GM18907 (cell line): ENCODE results near the gene CORO1C.
"Not testable (repeated sequence)": the region's sequence is repeated elsewhere in the genome, so short reads cannot be mapped to it uniquely, and the experiment has no call there.

Experiments used
- ATAC-seq: cut with Tn5 transposase; IDR thresholded peaks from one replicate; pipeline ENCODE4 v1.9.1; 2021; ENCODE audit warnings: mild to moderate bottlenecking, moderate library complexity; ENCODE audit not compliant: unreplicated experiment

The CORO1C gene

DNA sequence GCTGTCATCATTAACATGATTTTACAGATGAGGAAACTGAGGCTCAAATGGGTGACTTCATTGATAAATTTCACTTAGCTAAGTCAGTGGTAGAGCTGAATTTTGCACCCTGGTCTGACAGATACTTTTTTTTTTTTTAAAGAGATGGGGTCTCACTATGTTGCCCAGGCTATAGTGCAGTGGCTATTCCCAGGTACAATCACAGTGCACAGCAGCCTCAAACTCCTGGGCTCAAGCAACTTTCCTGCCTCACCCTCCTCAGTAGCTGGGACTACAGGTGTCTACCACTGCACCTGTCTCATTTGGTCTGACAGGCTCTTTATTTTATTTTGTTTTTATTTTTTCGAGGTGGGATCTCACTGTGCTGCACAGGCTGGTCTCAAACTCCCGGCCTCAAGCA lies 24.2 kb upstream of the CORO1C start:
- ATAC-seq = no peak

DNA sequence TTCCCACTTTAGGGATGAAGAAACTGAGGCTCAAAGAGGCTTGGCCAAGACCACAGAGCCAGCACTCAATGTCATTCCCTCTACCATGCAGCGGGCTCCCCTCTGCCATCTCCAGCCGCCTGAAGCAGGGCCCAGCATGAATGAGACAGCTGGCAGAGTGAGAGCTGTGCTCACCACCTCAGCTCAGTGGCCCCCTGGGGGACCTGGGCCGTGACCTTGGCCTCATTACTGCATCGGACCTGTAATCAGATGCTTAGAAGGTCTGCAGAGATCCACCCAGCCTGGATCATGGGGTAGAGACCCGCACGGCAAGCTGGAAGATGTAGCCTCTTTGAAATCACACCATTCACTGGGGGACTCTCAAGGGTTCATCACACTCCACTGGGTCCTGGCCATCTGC lies 22.7 kb upstream of the CORO1C start:
- no peak for ATAC-seq

DNA sequence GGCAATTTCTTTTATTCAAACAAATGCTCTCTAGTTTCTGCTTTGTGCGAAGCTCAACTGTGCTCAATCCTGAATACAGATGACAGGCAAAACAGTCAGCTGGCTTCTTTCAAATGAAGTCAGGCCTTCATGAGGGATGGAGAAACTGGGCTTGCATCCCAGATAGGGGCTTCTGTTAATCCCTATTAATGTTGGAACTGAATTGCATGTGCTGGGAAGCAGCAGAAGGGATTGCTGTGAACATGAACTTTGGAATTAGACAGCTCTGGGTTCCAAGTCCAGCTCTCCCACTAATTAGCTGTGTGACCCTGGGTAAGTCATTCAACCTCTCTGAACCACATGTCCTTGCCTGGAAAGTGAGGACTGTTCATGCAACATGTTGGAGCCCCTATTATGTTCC lies 21.1 kb upstream of the CORO1C start:
- ATAC-seq = no peak

DNA sequence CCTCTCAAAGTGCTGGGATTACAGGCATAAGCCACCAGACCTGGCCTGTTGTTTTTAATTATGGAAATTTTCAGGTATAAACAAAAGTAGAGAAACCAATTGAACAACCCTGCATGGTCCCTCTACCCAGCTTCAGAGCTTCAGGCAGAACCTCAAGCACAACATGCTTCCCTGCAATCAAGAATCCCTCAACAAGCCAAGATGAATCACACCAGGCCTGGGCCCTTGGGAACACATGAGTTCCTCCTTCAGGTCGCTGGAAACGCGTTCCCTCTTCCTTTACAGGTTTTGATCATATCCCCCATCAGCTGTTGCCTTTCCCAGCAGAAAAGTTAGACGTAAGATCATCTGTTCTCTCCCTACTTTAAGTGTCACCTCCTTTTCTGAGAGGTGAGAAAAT lies 20.5 kb upstream of the CORO1C start:
- no peak for ATAC-seq

DNA sequence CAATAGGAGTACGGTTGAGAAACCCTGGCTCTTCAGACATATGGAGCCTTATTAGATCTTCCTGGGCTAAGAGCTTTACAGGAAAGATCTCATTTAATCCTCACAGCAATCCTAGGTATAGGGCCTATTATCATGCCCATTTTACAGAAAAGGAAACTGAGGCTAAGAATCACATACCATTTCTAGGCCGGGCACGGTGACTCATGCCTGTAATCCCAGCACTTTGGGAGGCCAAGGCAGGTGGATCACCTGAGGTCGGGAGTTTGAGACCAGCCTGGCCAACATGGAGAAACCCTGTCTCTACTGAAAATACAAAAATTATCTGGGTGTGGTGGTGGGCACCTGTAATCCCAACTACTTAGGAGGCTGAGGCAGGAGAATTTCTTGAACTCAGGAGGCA lies 19.7 kb upstream of the CORO1C start:
- not testable (repeated sequence) for ATAC-seq

DNA sequence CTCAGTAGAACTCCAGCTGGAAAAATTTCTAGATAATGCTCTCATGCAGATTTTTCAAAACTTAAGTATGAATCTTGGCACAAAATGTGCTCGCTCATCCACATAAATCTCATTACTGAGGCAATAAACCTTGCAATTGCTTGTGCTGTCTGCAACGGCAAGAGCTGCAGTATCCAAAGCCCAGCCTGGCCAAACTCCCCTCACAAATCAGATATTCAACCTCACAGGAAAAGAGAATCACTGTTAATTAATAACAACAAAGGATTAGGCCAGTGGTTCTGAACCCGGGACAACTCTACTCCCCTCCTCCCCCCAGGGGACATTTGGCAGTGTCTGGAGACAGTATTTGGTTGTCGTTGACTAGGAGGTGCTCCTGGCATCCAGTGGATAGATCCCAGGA lies 19.2 kb upstream of the CORO1C start:
- ATAC-seq = no peak

DNA sequence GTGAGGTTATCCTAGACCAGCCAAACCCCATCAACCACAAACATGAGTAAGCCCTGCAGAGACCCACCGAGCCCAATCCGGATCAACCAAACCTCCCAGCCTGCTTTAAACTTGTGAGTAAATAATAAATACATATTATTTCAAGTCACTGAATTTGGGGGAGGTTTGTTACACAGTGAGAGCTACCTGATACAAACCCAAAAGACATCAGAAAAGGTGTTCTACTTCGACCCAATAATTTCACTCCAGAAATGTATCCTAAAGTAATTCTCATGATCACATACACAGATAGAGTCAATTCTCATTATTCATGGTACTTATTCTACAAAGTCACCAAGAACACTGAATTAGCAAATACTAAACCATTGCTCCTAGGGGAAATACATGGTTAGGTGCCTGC lies 16.2 kb upstream of the CORO1C start:
- ATAC-seq = no peak

DNA sequence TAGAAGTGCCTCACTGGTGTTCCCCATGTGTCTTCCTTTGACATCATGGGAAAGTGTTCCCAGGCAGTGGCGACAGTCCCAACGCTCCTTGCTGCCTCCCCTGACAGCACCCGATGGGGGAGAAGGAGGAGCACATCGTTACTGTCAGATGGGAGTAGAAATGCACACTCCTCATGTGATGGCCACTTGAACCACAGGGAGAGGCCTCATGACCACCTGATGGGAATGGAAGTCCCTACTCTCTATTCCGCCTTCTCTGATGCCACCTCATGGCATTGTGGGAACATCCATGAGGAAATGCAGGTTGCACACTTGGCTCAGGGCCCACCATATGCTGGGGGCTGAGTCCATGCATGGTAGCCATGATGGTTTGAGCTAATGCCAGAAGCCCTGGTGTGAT lies 14.3 kb upstream of the CORO1C start:
- no peak for ATAC-seq

DNA sequence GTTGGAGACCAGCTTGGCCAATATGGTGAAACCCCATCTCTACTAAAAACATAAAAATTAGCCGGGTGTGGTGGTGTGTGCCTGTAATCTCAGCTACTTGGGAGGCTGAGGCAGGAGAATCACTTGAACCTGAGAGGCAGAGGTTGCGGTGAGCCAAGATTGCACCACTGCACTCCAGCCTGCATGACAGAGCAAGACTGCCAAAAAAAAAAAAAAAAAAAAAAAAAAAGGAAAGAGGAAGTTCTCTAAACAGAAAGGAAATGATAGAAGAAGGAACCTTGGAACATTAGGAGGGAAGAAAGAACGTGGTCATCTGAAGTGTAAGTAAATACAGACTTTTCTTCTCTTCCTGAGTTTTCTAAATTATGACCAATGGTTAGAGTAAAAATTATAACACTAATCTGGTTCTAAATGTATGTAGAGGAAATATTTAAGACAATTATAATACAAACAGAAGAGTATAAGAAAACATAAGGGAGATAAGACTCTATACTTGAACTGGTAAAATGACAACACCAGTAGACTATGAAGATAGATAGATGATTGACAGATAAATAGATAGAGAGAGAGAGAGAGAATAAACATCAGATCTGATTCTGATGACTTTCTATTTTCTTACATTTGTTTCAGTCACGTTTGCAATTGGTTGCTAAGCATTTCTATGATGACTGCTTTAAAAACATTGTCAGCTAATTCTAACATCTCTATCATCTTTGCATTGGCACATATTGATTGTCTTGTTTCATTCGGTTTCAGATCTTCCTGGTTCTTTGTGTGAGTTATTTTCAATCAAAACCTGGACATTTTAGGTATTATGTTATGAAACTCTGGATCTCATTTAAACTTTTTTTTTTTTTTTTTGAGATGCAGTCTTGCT lies 12.9 kb upstream of the CORO1C start:
- no peak for ATAC-seq

DNA sequence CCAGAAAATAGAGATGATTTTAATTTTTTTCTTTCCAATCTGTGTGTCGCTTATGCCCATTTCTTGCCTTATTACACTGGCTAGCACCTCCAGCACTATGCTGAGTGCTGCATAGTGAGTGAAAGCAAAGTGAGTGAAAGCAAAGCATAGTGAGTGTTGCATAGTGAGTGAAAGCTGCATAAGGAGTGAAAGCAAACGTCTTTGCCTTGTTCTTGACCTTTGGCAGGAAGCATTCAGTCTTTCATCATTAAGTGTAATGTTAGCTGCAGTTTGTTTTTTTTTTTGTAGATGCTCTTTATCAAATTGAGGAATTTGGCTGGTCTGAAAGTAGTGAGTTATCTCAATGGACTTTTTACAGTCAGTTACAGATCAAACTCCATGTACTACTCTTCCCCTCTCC lies 6.9 kb upstream of the CORO1C start:
- ATAC-seq = no peak

DNA sequence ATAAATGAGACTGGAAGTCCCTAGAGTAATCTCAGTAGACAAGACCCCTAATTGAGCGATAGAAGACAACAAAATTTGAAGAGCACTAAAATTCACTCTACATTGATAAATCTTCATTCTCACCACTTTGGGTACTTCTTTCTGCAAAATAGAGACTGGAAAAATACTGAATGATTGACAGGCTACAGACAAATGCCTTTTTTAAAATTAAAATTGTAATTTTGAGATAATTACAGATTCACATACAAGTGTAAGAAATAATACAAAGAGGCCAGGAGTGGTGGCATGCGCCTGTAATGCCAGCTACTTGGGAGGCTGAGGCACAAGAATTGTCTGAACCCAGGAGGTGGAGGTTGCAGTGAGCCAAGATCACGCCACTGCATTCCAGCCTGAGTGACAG lies 4.5 kb upstream of the CORO1C start:
- ATAC-seq = no peak

DNA sequence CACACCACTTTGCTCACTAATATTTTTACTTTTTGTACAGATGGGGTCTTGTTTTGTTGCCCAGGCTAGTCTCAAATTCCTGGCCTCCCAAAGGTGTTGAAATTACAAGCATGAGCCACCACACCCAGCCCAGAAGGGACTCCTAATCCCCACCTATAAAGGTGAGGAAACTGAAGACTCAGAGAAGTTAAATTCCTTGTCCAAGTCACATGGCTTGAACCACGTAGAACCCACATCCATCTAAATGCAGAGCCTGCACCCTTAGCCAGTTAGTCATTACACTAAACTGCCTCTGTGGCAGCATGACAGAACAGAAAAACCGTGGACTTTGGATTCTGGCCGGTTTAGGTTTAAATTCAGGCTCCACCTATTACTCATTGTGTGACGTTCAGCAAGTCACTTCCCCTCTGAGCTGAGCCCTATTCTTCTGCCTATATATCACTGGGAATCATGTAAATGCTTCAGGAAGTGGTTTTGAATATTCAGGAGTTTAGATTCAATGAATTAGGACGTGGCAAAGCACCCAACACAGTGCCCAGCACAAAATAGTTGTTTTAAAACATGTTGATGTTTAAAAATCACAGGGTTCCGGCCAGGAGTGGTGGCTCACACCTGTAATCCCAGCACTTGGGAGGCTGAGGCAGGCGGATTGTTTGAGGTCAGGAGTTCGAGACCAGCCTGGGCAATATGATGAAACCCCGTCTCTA lies 3.0 kb upstream of the CORO1C start:
- ATAC-seq = no peak

DNA sequence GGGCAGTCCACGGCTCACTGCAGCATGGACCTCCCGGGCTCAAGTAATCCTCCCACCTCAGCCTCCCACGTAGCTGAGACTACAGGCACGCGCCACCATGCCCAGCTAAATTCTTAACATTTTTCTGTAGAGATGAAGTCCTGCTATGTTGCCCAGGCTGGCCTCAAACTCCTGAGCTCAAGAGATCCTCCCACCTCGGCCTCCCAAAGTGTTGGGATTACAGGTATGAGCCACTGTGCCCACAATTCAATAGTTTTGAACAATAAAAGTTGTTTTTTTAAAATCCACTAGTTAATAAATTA lies 1.9 kb upstream of the CORO1C start:
- ATAC-seq = not testable (repeated sequence)

DNA sequence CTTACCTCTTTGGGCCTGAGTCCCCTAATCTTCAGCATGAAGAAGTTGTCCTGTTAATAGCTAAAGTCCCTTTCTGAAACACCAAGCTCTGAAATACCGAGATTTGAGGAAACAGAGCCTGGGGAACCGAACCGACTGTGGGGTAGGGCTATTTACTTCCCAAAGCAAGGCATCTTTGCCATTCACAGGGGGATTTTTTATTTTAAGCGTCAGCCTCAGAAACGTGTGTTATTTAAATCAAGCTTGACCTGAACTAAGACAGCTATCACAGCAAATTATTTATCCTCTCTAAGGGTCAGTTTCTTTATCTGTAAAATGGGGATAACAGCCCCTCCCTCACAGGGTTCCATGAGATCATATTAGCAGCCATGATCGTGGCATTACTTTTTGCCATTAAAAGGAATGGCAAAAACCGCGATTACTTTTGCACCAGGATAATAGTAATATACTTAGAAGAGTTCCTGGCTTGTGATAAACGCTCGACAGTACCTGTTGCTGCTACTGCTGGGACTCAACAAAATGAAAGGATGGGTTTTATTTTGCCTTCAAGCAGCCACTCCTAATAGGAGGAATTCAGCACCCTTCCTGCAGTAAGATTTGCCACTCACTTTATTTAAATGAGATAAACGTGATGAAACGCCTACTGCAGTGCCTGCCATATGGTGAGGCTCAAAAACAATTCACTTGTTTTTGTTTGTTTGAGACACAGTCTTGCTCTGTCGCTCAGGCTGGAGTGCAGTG lies 1.3 kb upstream of the CORO1C start:
- ATAC-seq = no peak

DNA sequence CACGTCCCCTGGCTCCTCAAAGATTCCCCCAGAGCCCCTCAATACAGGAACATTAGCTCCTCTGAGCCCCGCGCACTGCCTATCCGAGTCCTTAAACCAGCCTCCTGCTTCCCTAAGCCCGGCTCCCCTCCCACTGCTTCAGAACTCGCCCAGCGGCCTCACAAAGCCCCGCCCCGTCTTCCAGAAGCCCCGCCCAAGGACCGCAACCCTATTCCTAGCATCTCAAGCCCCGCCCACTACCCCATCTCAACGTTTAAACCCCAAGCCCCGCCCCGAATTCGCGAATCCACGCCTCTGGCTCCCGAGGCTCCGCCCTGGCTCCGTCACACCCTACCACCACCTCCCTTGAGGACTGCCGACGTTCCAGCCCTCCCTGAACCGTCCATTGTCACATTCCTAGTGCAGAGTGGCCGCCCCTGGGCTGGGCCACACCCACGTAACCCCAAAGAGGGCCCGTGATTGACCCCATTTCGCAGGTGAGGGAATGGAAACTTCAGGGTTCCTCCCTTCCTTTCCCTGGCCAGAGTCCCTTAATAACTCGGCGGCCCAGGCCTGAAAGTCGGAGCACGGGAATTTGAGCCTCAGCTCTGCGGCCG lies 646 bp upstream of the CORO1C start:
- ATAC-seq = peak; percentile 52

DNA sequence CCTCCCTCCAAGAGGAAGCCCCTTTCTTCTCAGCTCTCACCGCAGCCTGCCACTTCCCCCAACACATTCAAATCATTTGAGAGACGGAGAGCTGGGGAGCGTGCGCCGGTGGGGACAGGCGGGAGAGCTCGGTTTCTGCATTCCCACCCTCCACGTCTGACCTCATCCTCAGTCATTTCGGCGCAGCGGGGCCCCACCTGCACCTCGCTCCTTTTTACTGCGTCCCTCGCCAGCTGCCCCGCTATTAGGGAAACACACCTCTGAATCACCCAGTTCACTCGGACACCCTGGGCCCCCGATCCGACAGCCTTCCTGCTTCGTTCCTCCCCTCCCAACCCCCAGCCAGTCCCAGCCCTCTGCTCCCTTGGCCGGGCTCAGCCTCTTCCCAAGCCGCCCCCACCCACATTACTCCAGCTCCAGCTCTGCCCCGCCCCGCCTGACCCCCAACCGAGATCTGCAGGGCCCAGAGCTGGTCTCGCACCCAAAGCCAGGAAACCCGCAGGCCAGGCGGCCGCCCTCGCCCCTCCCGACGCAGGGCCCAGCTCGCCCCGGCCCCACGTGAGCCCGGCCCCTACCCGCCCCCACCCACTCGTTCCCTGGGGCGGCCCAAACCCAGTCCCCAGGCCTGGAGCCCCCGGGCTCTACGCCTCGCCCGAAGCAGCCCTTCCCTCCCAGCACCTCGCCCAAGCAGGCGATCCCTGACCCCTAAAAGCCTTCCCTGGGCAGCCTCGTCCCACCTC lies 783 bp downstream of the CORO1C start:
- peak; percentile 26 for ATAC-seq

DNA sequence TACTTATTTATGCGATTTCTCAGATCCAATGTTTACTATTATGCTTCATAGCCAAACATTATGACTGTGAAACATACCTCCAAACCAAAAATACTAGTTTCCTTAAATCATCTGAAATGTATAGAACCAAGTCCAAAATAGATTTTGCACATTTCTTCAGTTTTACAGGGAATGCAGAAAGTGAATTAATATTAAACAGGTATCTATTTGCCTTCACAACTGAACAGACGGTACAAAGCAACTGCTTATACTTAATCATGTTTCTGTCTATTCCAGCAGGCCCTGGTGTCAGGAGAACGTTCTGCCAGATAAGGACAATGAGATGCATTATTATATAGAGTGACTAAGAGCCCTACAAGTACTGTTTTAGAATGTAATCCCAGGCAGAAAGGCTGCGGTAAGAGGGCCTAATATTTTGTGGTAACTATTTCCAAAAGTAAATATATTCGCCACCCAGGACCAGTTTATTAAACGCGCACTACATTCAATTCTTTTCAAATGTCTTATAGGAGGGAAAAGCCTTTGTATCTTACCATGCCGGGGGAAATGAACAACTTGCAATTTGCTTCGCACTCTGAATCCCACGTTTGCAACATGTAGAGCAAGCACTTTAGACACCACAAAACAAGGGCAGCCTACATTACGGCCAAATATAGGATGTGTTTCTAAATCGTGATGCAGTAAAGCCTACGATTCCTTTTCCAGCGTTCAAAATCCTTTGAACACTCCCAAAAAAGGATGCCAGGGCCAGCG lies 1.5 kb downstream of the CORO1C start:
- no peak for ATAC-seq

DNA sequence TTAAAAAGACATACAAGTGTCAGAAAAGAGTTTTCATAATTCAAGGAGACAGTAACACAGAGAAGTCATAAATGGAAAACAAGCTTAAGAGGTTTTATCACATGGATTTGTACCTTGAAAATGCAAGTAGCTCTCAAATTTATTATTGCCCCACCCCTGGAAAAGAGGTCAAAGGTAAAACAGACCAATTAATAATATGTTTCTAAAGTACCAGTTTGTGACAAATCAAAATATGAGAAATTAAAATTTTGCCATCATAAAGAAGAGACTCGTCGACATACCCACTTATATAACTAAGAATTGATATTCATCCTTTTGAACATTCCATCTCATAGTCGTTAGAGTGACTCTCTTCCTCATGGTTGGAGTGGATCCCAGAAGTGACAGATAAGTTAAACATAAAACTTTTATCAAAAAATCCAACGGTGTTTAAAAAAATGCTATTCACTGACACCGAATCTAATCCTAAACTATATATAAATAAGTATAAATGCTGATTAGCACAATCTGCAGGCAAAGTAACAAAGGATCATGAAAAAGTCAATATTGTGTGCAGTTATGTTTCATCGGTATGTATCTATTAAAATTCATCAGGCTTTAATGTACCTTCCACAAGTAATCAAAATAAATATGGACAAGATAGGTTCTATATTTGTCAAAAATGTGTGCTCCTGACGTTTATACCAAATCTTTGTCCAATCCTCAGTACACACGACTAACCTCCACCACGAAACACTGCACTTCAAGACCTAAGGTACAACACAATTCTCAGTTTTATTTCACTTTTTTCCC lies 2.3 kb downstream of the CORO1C start:
- ATAC-seq = no peak
